Calu3 (cell line): ENCODE data around the gene BPIFA1. TPM values are rescaled to one million over a fixed set of nuclear protein-coding genes. Genes with fewer than 3 reads are reported as not detected.
A peak's percentile ranks its signal among the peaks of the same experiment; 100 is the strongest.

Source experiments
- BruUV-seq: library from RNA; stranded (reverse); fragments of 400-500 nt; replicated peaks from 2 replicates; lab custom pipeline; 2021; lab: Mats Ljungman, UMichigan
- CTCF ChIA-PET: fragments of 300-600 bp; sonication (Branson Sonifier 250); formaldehyde crosslinking; loops from one replicate; lab custom pipeline; 2022; ENCODE audit warnings: antibody characterized with exemption; lab: Charles Lee
- DNase-seq: peaks from one replicate; pipeline ENCODE4 v3.0.0; 2022
- H3K27ac Mint-ChIP-seq: one replicate; pipeline ENCODE4 v1.8.0; 2022; ENCODE audit warnings: mixed read lengths; ENCODE audit not compliant: unreplicated experiment
- H3K27me3 Mint-ChIP-seq: one replicate; pipeline ENCODE4 v1.8.0; 2022; ENCODE audit warnings: mixed read lengths; ENCODE audit not compliant: unreplicated experiment
- H3K36me3 Mint-ChIP-seq: one replicate; pipeline ENCODE4 v1.8.0; 2022; ENCODE audit warnings: mild to moderate bottlenecking, moderate library complexity, mixed read lengths; ENCODE audit not compliant: insufficient read depth, unreplicated experiment
- H3K4me1 Mint-ChIP-seq: one replicate; pipeline ENCODE4 v1.8.0; 2022; ENCODE audit warnings: mild to moderate bottlenecking, low read depth, mixed read lengths; ENCODE audit not compliant: unreplicated experiment
- H3K4me3 Mint-ChIP-seq: one replicate; pipeline ENCODE4 v1.8.0; 2022; ENCODE audit warnings: mild to moderate bottlenecking, low read depth, moderate library complexity, mixed read lengths; ENCODE audit not compliant: unreplicated experiment
- H3K9me3 Mint-ChIP-seq: one replicate; pipeline ENCODE4 v1.8.0; 2022; ENCODE audit warnings: low read depth, mixed read lengths; ENCODE audit not compliant: unreplicated experiment
- CTCF ChIP-seq: fragments of 200-600 bp; IDR thresholded peaks from one replicate; pipeline ENCODE4 v1.8.0; 2022; ENCODE audit warnings: antibody characterized with exemption; ENCODE audit not compliant: unreplicated experiment
- intact Hi-C: fragments of 100-400 bp; cut with micrococcal nuclease; formaldehyde crosslinking; loops from one replicate; pipeline ENCODE4 v1.10.0; 2022; ENCODE audit not compliant: unreplicated experiment
- total RNA-seq: library from RNA; stranded (reverse); gene quantifications from 2 replicates; pipeline ENCODE4 v1.2.3, GENCODE V29; 2022

Gene BPIFA1
- total RNA-seq, 1 experiment from 2014 or later, result not detected

GRCh38 chr20:33285861-33286495 lies 50.2 kb downstream of the BPIFA1 start:
- no peaks in the 10 kb centered on the region for H3K9me3 Mint-ChIP-seq
- H3K4me1 Mint-ChIP-seq, result peaks cover 33% of the 10 kb centered on the region
- CTCF ChIA-PET, result interaction anchor here (0.6 to 3.7 kb wide), 4 partner anchors 23 to 700 kb away, joined by 3 to 16 read pairs (median 6); no protein-coding TSS in a partner anchor
- no peak overlapping the region for H3K27ac Mint-ChIP-seq
- H3K4me3 Mint-ChIP-seq, result no peak overlapping the region
- H3K36me3 Mint-ChIP-seq, result peaks cover 6% of the 10 kb centered on the region
- intact Hi-C loops, result no loop called here
- no peak for DNase-seq
- peaks cover 39% of the 10 kb centered on the region for H3K27me3 Mint-ChIP-seq
- no peak for TF ChIP-seq CTCF
- no TSS peak for BruUV-seq

- H3K4me3 Mint-ChIP-seq, result no peak overlapping the region
- CTCF ChIA-PET, result interaction anchor here (1.0 to 3.7 kb wide), 4 partner anchors 9 to 28 kb away, joined by 3 to 16 read pairs (median 4); no protein-coding TSS in a partner anchor
- no TSS peak for BruUV-seq
- no peak for DNase-seq
- TF ChIP-seq CTCF, result no peak
- H3K36me3 Mint-ChIP-seq, result peaks cover 5% of the 10 kb centered on the region
- intact Hi-C loops, result no loop called here
- H3K27me3 Mint-ChIP-seq, result peaks cover 39% of the 10 kb centered on the region
- H3K9me3 Mint-ChIP-seq, result no peaks in the 10 kb centered on the region
- no peak overlapping the region for H3K27ac Mint-ChIP-seq
- H3K4me1 Mint-ChIP-seq, result peaks cover 31% of the 10 kb centered on the region
Observed at GRCh38 chr20:33287884-33288283, 52.1 kb downstream of the BPIFA1 start.

GRCh38 chr20:33290852-33291251 lies 55.1 kb downstream of the BPIFA1 start:
- CTCF ChIA-PET, result interaction anchor here (1.0 to 4.5 kb wide), 3 partner anchors 13 to 28 kb away, joined by 3 to 48 read pairs (median 4); no protein-coding TSS in a partner anchor
- H3K27ac Mint-ChIP-seq, result peak overlapping the region; percentile 1
- H3K9me3 Mint-ChIP-seq, result no peaks in the 10 kb centered on the region
- intact Hi-C loops, result loop anchor here (2.0 to 10.0 kb wide), 2 partner anchors 58 to 386 kb away; no protein-coding TSS in a partner anchor
- no peak for TF ChIP-seq CTCF
- H3K36me3 Mint-ChIP-seq, result no peaks in the 10 kb centered on the region
- peaks cover 23% of the 10 kb centered on the region for H3K27me3 Mint-ChIP-seq
- no peak overlapping the region for H3K4me3 Mint-ChIP-seq
- BruUV-seq, result no TSS peak
- DNase-seq, result no peak
- peaks cover 8% of the 10 kb centered on the region for H3K4me1 Mint-ChIP-seq

DNA sequence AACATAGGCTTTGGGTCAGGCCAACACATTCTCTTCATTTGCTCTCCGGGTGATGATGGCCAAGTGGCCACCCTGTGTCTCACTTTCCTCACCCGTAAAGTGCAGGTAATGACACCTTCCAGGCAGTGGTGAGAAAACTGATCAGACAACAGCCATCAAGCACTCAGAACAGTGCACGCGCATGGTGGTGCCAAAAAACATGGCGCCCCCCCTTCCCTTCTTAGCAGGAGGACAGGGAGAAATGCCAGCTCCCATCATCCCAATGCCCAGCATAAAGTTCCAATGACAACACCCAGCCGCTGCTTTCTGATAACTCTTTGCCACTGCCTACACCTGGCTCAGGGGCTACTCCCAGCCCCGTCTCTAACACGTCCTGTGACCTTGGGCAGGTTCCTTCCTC lies 55.6 kb downstream of the BPIFA1 start:
- BruUV-seq, result no TSS peak
- no peaks in the 10 kb centered on the region for H3K36me3 Mint-ChIP-seq
- H3K9me3 Mint-ChIP-seq, result no peaks in the 10 kb centered on the region
- H3K27me3 Mint-ChIP-seq, result peaks cover 26% of the 10 kb centered on the region
- intact Hi-C loops, result loop anchor here (2.0 to 10.0 kb wide), 2 partner anchors 59 to 387 kb away; no protein-coding TSS in a partner anchor
- H3K4me1 Mint-ChIP-seq, result peaks cover 8% of the 10 kb centered on the region
- CTCF ChIA-PET, result interaction anchor here (1.0 to 4.5 kb wide), 3 partner anchors 13 to 29 kb away, joined by 3 to 48 read pairs (median 4); no protein-coding TSS in a partner anchor
- no peak for DNase-seq
- no peak for TF ChIP-seq CTCF
- no peak overlapping the region for H3K4me3 Mint-ChIP-seq
- H3K27ac Mint-ChIP-seq, result no peak overlapping the region
